BJ (cell line): ENCODE data around the gene SRPK3. TPM values are rescaled to one million over a fixed set of nuclear protein-coding genes. Genes with fewer than 3 reads are reported as not detected.

Source experiments
- CTCF ChIA-PET: fragments of 350-600 bp; formaldehyde crosslinking; extraction: SDS; loops from one replicate; lab custom pipeline; 2021; ENCODE audit warnings: antibody characterized with exemption, inconsistent platforms; lab: Yijun Ruan, JAX
- POLR2A ChIA-PET: fragments of 300-600 bp; sonication (Branson Sonifier 250); formaldehyde crosslinking; extraction: SDS; loops from one replicate; lab custom pipeline; 2021; ENCODE audit warnings: antibody characterized with exemption; lab: Charles Lee
- DNase-seq: peaks from one replicate; pipeline ENCODE4 v3.0.0-alpha.2; 2011; ENCODE audit warnings: low read depth
- H3K27me3 ChIP-seq: 2 replicates; pipeline ENCODE4 v1.6.0; 2011; ENCODE audit warnings: low read length; ENCODE audit not compliant: control insufficient read depth, insufficient read depth
- H3K36me3 ChIP-seq: 2 replicates; pipeline ENCODE4 v1.5.1; 2011; ENCODE audit warnings: low read length; ENCODE audit not compliant: control insufficient read depth, insufficient read depth
- H3K4me3 ChIP-seq: 2 replicates; pipeline ENCODE4 v1.5.1; 2011; ENCODE audit warnings: low read depth, mild to moderate bottlenecking, control low read depth, low read length
- CTCF ChIP-seq: IDR thresholded peaks from 2 replicates; pipeline ENCODE4 v1.5.1; 2011; ENCODE audit warnings: low read depth, mild to moderate bottlenecking, control low read depth, inconsistent platforms, low read length, moderate library complexity; ENCODE audit not compliant: insufficient read depth
- polyA plus RNA-seq: library from polyadenylated mRNA; depleted of rRNA; stranded (reverse); fragments of >200 nt; gene quantifications from 2 replicates; pipeline ENCODE4 v1.2.3, GENCODE V29; 2011

The SRPK3 gene
- polyA plus RNA-seq, 1 experiment: 1.1 TPM

- H3K27me3 ChIP-seq: 0 out of 2 replicates have a peak, but pooled peaks cover 2% of the 10 kb centered on the region
- CTCF ChIA-PET: no interaction called here
- no peaks in the 10 kb centered on the region for H3K36me3 ChIP-seq
- POLR2A ChIA-PET: no interaction called here
- DNase-seq: no peak
- H3K4me3 ChIP-seq: no peak overlapping the region
- TF ChIP-seq CTCF: no peak
These were observed 44.2 kb downstream of the SRPK3 start for GRCh38 chrX:153825042-153825441.

- CTCF ChIA-PET: no interaction called here
- POLR2A ChIA-PET: no interaction called here
These were observed 46.2 kb downstream of the SRPK3 start for GRCh38 chrX:153827016-153827415.

GRCh38 chrX:153827903-153828302 is 47.1 kb downstream of the SRPK3 start:
- POLR2A ChIA-PET: no interaction called here
- CTCF ChIA-PET: no interaction called here

More at GRCh38 chrX:153827016-153827415, 46.2 kb downstream of the SRPK3 start:
- Histone ChIP-seq H3K36me3 (no peaks in the 10 kb centered on the region), H3K27me3 (peaks cover 8% of the 10 kb centered on the region; the same call in 1 of the 2 replicates), H3K4me3 (no peak overlapping the region)
- no peak for TF ChIP-seq CTCF
- DNase-seq: no peak

GRCh38 chrX:153828308-153828707 is 47.5 kb downstream of the SRPK3 start:
- Histone ChIP-seq H3K4me3 (no peak overlapping the region), H3K27me3 (peaks cover 11% of the 10 kb centered on the region; the same call in 1 of the 2 replicates), H3K36me3 (no peaks in the 10 kb centered on the region)
- no peak for DNase-seq
- CTCF ChIA-PET: interaction anchor here (0.6 kb wide), 1 partner anchor 142 kb away, joined by 3 read pairs; no protein-coding TSS in a partner anchor
- POLR2A ChIA-PET: no interaction called here
- TF ChIP-seq CTCF: no peak

More at GRCh38 chrX:153827903-153828302, 47.1 kb downstream of the SRPK3 start:
- no peak for TF ChIP-seq CTCF
- peaks cover 11% of the 10 kb centered on the region; the same call in 1 of the 2 replicates for H3K27me3 ChIP-seq
- H3K36me3 ChIP-seq: no peaks in the 10 kb centered on the region
- H3K4me3 ChIP-seq: no peak overlapping the region
- no peak for DNase-seq

GRCh38 chrX:153828723-153829548 is 48.1 kb downstream of the SRPK3 start:
- POLR2A ChIA-PET: no interaction called here
- CTCF ChIA-PET: interaction anchor here (0.6 kb wide), 1 partner anchor 141 kb away, joined by 3 read pairs; no protein-coding TSS in a partner anchor
- no peak for DNase-seq
- TF ChIP-seq CTCF: 0 out of 2 replicates have a peak, but pooled peaks have one; percentile 5
- peaks cover 9% of the 10 kb centered on the region; the same call in 1 of the 2 replicates for H3K27me3 ChIP-seq
- H3K4me3 ChIP-seq: 0 out of 2 replicates have a peak overlapping the region, but pooled peaks have one; percentile 4
- H3K36me3 ChIP-seq: no peaks in the 10 kb centered on the region
